Prostate gland (tissue), 2 donors: ENCODE results near the gene RAB12. TPM values are rescaled to one million over a fixed set of nuclear protein-coding genes. Genes with fewer than 3 reads are reported as not detected.

Source experiments
- DNase-seq: peaks from one replicate; pipeline ENCODE4 v3.0.0-alpha.2; 2019; ENCODE audit warnings: low spot score
- H3K27ac ChIP-seq, 2 donors: fragments of 200-600 bp; sonication (generic); 2 replicates each; pipeline ENCODE4 v1.5.1; 2017 to 2019
- H3K27me3 ChIP-seq: fragments of 200-600 bp; sonication (generic); replicated peaks from 2 replicates; pipeline ENCODE4 v1.5.1; 2019; ENCODE audit not compliant: insufficient read depth
- H3K36me3 ChIP-seq, 2 donors: fragments of 200-600 bp; sonication (generic); 1 replicate in 1 of 2; 2 replicates in 1 of 2; pipeline versions ENCODE4 v1.5.1 to v1.8.1; 2017 to 2019
- H3K4me1 ChIP-seq: fragments of 200-600 bp; sonication (generic); replicated peaks from 2 replicates; pipeline ENCODE4 v1.5.1; 2019
- H3K4me3 ChIP-seq, 2 donors: fragments of 200-600 bp; sonication (generic); 2 replicates each; pipeline ENCODE4 v1.5.1; 2017 to 2019
- H3K9me3 ChIP-seq: fragments of 200-600 bp; sonication (generic); 2 replicates; pipeline ENCODE4 v1.5.1; 2017
- CTCF ChIP-seq, 4 experiments: fragments of 200-600 bp in 2 of 4; fragments of 450-650 bp in 2 of 4; sonication (generic) in 2 of 4; IDR thresholded peaks; 1 replicate in 3 of 4; 2 replicates in 1 of 4; pipeline ENCODE4 v1.5.1; 2016 to 2019; ENCODE audit warnings: antibody characterized with exemption in 4 of 4, mild to moderate bottlenecking in 2 of 4, moderate library complexity in 2 of 4
- POLR2A ChIP-seq: fragments of 450-650 bp; IDR thresholded peaks from one replicate; pipeline ENCODE4 v1.6.1; 2016; ENCODE audit warnings: antibody characterized with exemption, mild to moderate bottlenecking
- POLR2AphosphoS5 ChIP-seq: sonication (generic); formaldehyde crosslinking; IDR thresholded peaks from one replicate; pipeline ENCODE4 v1.6.1; 2017; ENCODE audit warnings: antibody characterized with exemption
- WGBS: methylation state at CpG from one replicate; pipeline ENCODE4 v1.1.5; 2018; 5-methylcytosine and 5-hydroxymethylcytosine counted together
- intact Hi-C: fragments of 100-400 bp; cut with DNase I; formaldehyde crosslinking; loops from one replicate; pipeline ENCODE4 v1.14.2; 2022
- total RNA-seq, 2 donors: library from RNA; depleted of rRNA; stranded (reverse); fragments of >200 nt; gene quantifications; one replicate each; pipeline ENCODE4 v1.1.0, GENCODE V29; 2016

Gene RAB12
- total RNA-seq, 2 donors from 2014 or later = 22.4 to 39.0 TPM

DNA sequence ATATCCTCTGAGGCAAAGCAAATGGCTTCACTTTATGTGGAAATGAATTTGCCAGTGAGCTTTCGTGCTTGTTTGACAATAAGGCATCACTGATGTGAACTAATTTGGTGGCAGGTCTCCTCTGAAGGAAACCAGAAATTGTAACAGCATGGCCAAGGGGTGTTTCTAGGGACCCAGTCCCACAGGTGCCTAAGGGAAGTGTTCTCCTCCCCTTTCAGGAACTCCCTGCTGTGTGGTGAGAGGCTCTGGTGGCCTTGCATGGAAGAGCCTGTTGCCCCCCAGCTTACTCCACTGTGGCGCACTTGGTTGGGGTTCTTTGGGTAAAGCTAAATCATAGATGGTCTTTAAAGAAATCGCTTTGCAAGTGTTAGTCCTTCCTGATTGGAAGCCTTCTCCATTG lies 20.4 kb downstream of the RAB12 start:
- peaks cover 4 to 11% of the 10 kb centered on the region in 2 donors for H3K36me3 ChIP-seq
- no peaks in the 10 kb centered on the region for H3K4me1 ChIP-seq
- no peak for DNase-seq
- intact Hi-C loops = no loop called here
- 100% methylated on average over 3 of the region's 3 CpGs for WGBS
- TF ChIP-seq CTCF (IDR thresholded peaks at IDR 0.05) = no peak
- no peak for TF ChIP-seq POLR2AphosphoS5
- no peak for TF ChIP-seq POLR2A
- no peaks in the 10 kb centered on the region for H3K9me3 ChIP-seq
- no peaks in the 10 kb centered on the region for H3K27me3 ChIP-seq
- no peak overlapping the region for H3K4me3 ChIP-seq
- H3K27ac ChIP-seq = no peak overlapping the region

GRCh38 chr18:8630546-8630945 lies 21.3 kb downstream of the RAB12 start:
- Histone ChIP-seq H3K4me1 (no peaks in the 10 kb centered on the region), H3K27me3 (no peaks in the 10 kb centered on the region), H3K9me3 (no peaks in the 10 kb centered on the region), H3K4me3 (no peak overlapping the region), H3K36me3 (peaks cover 4 to 11% of the 10 kb centered on the region in 2 donors), H3K27ac (no peak overlapping the region)
- DNase-seq = no peak
- no peak for TF ChIP-seq CTCF (IDR thresholded peaks at IDR 0.05)
- TF ChIP-seq POLR2AphosphoS5 = no peak
- TF ChIP-seq POLR2A = no peak
- intact Hi-C loops = no loop called here
- 98% methylated on average over 2 of the region's 2 CpGs for WGBS

- intact Hi-C loops = no loop called here
- no peaks in the 10 kb centered on the region for H3K27me3 ChIP-seq
- TF ChIP-seq POLR2AphosphoS5 (no peak), CTCF (IDR thresholded peaks at IDR 0.05) (no peak), POLR2A (no peak)
- no peak overlapping the region for H3K27ac ChIP-seq
- no peak overlapping the region for H3K4me3 ChIP-seq
- H3K36me3 ChIP-seq = peaks cover 4 to 11% of the 10 kb centered on the region in 2 donors
- no peaks in the 10 kb centered on the region for H3K9me3 ChIP-seq
- DNase-seq = no peak
- 97% methylated on average over 5 of the region's 5 CpGs for WGBS
- H3K4me1 ChIP-seq = no peaks in the 10 kb centered on the region
These were observed 22.0 kb downstream of the RAB12 start for GRCh38 chr18:8631265-8631664.

DNA sequence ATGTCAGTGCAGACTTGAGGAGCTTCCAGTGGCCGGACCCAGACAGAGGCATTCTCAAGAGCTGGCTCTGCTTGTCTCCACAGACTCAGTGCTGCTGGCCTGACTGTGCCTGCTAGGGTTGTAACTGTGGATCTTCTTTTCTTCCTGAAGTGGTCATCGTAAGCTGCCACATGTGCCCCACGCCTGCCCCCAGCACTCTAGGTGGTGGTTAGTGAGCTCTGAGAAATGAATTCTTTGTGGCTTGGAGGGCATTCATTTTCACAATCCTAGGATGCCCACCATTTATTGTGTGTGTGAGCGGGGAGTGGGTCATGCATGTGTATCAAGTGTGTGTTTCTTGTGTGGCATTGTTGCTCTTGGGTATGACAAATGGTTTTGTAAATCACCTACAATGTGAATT lies 23.1 kb downstream of the RAB12 start:
- H3K27me3 ChIP-seq = no peaks in the 10 kb centered on the region
- 95% methylated on average over 4 of the region's 4 CpGs for WGBS
- intact Hi-C loops = no loop called here
- H3K4me3 ChIP-seq = no peak overlapping the region
- no peak overlapping the region for H3K27ac ChIP-seq
- peaks cover 4% of the 10 kb centered on the region in 2 donors for H3K36me3 ChIP-seq
- DNase-seq = no peak
- no peaks in the 10 kb centered on the region for H3K4me1 ChIP-seq
- no peak for TF ChIP-seq POLR2A
- TF ChIP-seq POLR2AphosphoS5 = no peak
- TF ChIP-seq CTCF (IDR thresholded peaks at IDR 0.05) = no peak
- no peaks in the 10 kb centered on the region for H3K9me3 ChIP-seq

DNA sequence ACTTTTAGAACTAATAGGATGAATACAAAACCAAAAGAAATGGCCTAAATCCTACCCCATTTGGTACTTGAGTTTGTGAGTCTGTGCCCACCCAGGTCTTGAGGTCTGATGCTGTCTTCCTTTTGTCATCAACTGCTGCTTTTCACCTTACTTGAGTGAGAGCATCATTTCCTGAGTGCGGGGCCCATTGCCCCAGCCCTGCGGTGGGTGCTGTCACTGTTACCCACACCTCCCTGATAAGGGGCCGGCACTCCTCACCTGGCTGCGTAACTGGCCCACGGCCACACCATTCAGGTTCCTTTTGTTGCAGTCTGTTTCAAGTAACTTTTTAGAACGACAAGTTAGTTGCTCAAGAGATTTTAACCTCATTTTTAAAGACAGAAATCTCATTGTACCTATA lies 25.3 kb downstream of the RAB12 start:
- Histone ChIP-seq H3K4me1 (no peaks in the 10 kb centered on the region), H3K36me3 (peaks cover 4% of the 10 kb centered on the region in 2 donors), H3K27me3 (no peaks in the 10 kb centered on the region), H3K9me3 (no peaks in the 10 kb centered on the region), H3K27ac (no peak overlapping the region), H3K4me3 (no peak overlapping the region)
- DNase-seq = no peak
- WGBS = 89% methylated on average over 6 of the region's 6 CpGs
- intact Hi-C loops = no loop called here
- TF ChIP-seq CTCF (IDR thresholded peaks at IDR 0.05) = no peak
- no peak for TF ChIP-seq POLR2AphosphoS5
- TF ChIP-seq POLR2A = no peak
